Mesothelial cell of epicardium (in vitro differentiated cells): Measurements from ENCODE around the gene COMTD1. TPM values are rescaled to one million over a fixed set of nuclear protein-coding genes. Genes with fewer than 3 reads are reported as not detected.

Experiments
- DNase-seq, 2 experiments: peaks; one replicate each; pipeline ENCODE4 v3.0.0; 2021; ENCODE audit warnings: low spot score in 2 of 2; ENCODE audit not compliant: unreplicated experiment in 2 of 2
- H3K27ac Mint-ChIP-seq: 2 replicates; pipeline ENCODE4 v1.8.0; 2021; ENCODE audit warnings: mixed read lengths
- H3K27me3 Mint-ChIP-seq: 2 replicates; pipeline ENCODE4 v1.8.0; 2021; ENCODE audit warnings: low read depth, mixed read lengths
- H3K36me3 Mint-ChIP-seq: 2 replicates; pipeline ENCODE4 v1.8.0; 2021; ENCODE audit warnings: mixed read lengths
- H3K4me1 Mint-ChIP-seq: 2 replicates; pipeline ENCODE4 v1.8.0; 2021; ENCODE audit warnings: mixed read lengths
- H3K4me3 Mint-ChIP-seq: 2 replicates; pipeline ENCODE4 v1.8.0; 2021; ENCODE audit warnings: mild to moderate bottlenecking, moderate library complexity, mixed read lengths
- H3K9me3 Mint-ChIP-seq: 2 replicates; pipeline ENCODE4 v1.8.0; 2021; ENCODE audit warnings: mixed read lengths
- total RNA-seq: library from RNA; stranded (reverse); gene quantifications from 3 replicates; pipeline ENCODE4 v1.2.1, GENCODE V29; 2021
- TF ChIP-seq, protein P1 (sequence below): fragments of 200-600 bp; sonication (generic); IDR thresholded peaks from one replicate; pipeline ENCODE4 v1.5.0; 2021; ENCODE audit warnings: antibody characterized with exemption; ENCODE audit not compliant: unreplicated experiment

Gene COMTD1
- total RNA-seq, 1 donor from 2014 or later, result 13.9 TPM

DNA sequence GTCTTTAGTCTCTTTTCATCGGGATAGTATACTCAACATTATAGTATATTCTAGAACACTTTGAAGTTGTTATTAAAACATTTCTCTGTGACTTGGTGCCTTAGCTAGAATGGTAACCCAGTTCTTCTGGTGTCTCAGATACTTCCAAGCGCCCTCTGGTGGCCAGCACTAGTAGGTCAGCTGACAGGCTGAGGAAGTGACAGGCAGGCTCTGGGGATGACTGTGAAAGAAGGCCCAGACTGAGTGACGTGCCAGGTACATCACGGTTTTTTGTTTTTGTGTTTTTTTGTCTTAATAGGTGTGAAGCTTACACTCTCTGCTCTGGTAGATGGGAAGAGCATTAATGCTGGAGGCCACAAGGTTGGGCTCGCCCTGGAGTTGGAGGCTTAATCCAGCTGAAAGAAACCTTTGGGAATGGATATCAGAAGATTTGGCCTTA lies 5.1 kb downstream of the COMTD1 start:
- peak overlapping the region; percentile 79 for H3K27ac Mint-ChIP-seq
- H3K27me3 Mint-ChIP-seq, result no peaks in the 10 kb centered on the region
- H3K9me3 Mint-ChIP-seq, result no peaks in the 10 kb centered on the region
- H3K4me1 Mint-ChIP-seq, result peaks cover 38% of the 10 kb centered on the region
- H3K4me3 Mint-ChIP-seq, result no peak overlapping the region
- DNase-seq, result peak; percentile 81 to 86
- H3K36me3 Mint-ChIP-seq, result peaks cover 21% of the 10 kb centered on the region
- TF ChIP-seq, protein P1, sequence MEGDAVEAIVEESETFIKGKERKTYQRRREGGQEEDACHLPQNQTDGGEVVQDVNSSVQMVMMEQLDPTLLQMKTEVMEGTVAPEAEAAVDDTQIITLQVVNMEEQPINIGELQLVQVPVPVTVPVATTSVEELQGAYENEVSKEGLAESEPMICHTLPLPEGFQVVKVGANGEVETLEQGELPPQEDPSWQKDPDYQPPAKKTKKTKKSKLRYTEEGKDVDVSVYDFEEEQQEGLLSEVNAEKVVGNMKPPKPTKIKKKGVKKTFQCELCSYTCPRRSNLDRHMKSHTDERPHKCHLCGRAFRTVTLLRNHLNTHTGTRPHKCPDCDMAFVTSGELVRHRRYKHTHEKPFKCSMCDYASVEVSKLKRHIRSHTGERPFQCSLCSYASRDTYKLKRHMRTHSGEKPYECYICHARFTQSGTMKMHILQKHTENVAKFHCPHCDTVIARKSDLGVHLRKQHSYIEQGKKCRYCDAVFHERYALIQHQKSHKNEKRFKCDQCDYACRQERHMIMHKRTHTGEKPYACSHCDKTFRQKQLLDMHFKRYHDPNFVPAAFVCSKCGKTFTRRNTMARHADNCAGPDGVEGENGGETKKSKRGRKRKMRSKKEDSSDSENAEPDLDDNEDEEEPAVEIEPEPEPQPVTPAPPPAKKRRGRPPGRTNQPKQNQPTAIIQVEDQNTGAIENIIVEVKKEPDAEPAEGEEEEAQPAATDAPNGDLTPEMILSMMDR, result peak; percentile 94

DNA sequence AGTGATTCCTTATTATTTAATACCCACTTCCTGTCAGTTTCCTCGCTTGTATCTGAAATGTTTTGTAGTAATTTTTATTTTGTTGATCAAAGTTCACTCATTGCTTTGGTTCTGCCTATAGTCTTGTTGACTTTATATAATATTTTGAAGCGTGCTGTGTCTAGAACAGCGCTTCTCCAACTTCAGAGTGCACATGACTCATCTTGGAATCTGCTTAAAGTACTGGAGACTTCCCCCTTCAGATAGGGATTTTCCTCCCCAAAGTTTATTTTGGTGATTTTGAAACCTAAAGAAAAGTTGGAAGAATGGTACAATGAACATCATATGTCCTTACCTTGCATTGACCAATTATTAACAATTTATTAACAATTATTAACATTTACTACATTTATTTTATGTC lies 5.8 kb downstream of the COMTD1 start:
- H3K9me3 Mint-ChIP-seq, result no peaks in the 10 kb centered on the region
- H3K27me3 Mint-ChIP-seq, result no peaks in the 10 kb centered on the region
- TF ChIP-seq, protein P1, result no peak
- no peak overlapping the region for H3K4me3 Mint-ChIP-seq
- peaks cover 21% of the 10 kb centered on the region for H3K36me3 Mint-ChIP-seq
- H3K4me1 Mint-ChIP-seq, result peaks cover 44% of the 10 kb centered on the region
- peak overlapping the region; percentile 73 for H3K27ac Mint-ChIP-seq
- no peak for DNase-seq

DNA sequence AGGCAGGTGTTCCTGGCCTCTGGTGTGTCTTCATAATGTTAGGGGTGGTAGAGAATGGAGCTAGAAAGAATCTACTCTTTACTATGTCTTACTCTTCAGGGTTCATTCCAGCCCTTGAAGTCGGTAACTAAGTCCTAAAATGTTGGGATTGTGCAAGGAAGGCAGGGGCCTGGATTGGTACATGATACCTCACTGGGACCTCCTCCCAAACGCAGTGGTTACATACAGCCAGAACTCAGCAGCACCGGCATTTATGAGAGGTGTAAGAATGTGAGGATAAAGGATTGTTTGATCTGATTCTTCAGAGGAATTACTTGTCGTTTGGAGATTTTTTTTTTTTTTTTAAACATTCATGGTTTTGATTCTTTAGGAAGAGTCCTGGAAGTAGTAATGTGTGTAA lies 6.9 kb downstream of the COMTD1 start:
- H3K36me3 Mint-ChIP-seq, result peaks cover 22% of the 10 kb centered on the region

DNA sequence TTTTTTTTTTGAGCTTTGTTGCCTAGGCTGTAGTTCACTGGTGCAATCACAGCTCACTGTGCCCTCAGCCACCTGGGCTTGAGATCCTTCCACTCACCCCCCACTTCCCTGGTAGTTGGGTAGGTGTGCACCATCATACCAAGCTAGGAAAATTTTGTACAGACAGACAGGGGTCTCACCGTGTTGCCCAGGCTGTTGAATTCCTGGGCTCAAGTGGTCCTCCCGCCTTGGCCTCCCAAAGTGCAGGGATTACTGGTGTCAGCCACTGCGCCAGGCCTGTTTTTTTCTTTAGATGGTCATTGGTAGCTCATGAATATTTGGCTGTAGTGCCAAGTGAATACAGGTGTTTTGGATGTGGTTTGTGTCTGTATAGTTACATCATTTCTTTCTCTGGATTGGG lies 7.5 kb downstream of the COMTD1 start:
- peaks cover 55% of the 10 kb centered on the region for H3K4me1 Mint-ChIP-seq
- H3K27me3 Mint-ChIP-seq, result no peaks in the 10 kb centered on the region
- no peak overlapping the region for H3K4me3 Mint-ChIP-seq
- H3K9me3 Mint-ChIP-seq, result no peaks in the 10 kb centered on the region
- H3K27ac Mint-ChIP-seq, result peak overlapping the region; percentile 91
- TF ChIP-seq, protein P1, result no peak
- peaks cover 27% of the 10 kb centered on the region for H3K36me3 Mint-ChIP-seq
- DNase-seq, result no peak

More for the DNA sequence above, 6.9 kb downstream of the COMTD1 start:
- Mint-ChIP-seq H3K4me3 (no peak overlapping the region), H3K27ac (peak overlapping the region; percentile 91), H3K27me3 (no peaks in the 10 kb centered on the region), H3K9me3 (no peaks in the 10 kb centered on the region), H3K4me1 (peaks cover 55% of the 10 kb centered on the region)
- TF ChIP-seq, protein P1, result no peak
- DNase-seq, result no peak

DNA sequence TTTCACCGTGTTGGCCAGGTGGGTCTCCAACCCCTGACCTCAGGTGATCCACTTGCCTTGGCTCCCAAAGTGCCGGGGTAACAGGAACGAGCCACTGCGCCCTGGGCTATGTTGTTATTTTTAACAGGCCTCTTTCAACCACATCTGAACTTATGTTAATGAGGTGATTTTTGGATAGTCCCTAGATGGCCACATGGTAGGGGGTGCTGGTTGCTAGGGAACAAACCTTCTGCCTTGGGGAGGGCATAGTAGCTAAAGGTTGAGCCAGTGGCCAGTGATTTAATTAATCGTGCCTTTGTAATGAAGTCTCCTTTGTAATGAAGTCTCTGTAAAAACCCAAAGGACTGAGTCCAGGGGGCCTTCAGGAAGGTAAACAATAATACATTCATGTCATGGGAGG lies 9.1 kb downstream of the COMTD1 start:
- TF ChIP-seq, protein P1, result no peak
- peak overlapping the region; percentile 94 for H3K27ac Mint-ChIP-seq
- no peak for DNase-seq
- no peak overlapping the region for H3K4me3 Mint-ChIP-seq
- no peaks in the 10 kb centered on the region for H3K9me3 Mint-ChIP-seq
- H3K27me3 Mint-ChIP-seq, result no peaks in the 10 kb centered on the region
- H3K4me1 Mint-ChIP-seq, result peaks cover 57% of the 10 kb centered on the region
- H3K36me3 Mint-ChIP-seq, result peaks cover 33% of the 10 kb centered on the region

DNA sequence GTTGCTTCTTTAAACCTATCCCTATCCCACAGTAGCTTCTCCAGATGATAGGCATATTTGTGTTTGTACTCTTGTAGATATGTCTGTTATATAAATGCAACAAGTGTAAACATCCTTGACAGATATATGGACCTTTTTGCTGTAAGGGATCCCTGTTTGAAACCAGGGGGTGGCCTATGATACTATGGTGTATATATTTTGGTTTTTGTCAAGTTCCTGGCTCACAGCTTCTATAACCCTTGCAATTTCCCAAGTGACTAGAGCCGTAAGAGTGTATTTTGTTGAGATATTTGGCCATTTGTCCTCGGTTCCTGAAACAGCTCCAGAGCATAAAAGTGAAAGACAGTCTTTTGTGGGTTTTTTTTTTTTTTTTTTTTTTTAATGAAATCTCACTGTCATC lies 9.7 kb downstream of the COMTD1 start:
- TF ChIP-seq, protein P1, result no peak
- no peak for DNase-seq
- Mint-ChIP-seq H3K9me3 (no peaks in the 10 kb centered on the region), H3K27ac (peak overlapping the region; percentile 94), H3K27me3 (no peaks in the 10 kb centered on the region), H3K4me1 (peaks cover 57% of the 10 kb centered on the region), H3K36me3 (peaks cover 32% of the 10 kb centered on the region), H3K4me3 (peak overlapping the region; percentile 50)
